Stimulated activated naive CD8-positive, alpha-beta T cell treated with anti-CD3 and anti-CD28 coated beads, Interleukin-15, Interleukin-2, amounts not matched to agents 100 ng/mL and 50 ng/mL, for 24 hours (primary cell): Measurements from ENCODE around the gene USH2A.

Experiments
- H3K27ac Mint-ChIP-seq: one replicate; pipeline ENCODE4 v1.8.0; 2021; ENCODE audit warnings: mild to moderate bottlenecking, mixed read lengths
- H3K27me3 Mint-ChIP-seq: one replicate; pipeline ENCODE4 v1.8.0; 2021; ENCODE audit warnings: mixed read lengths
- H3K36me3 Mint-ChIP-seq: one replicate; pipeline ENCODE4 v1.8.0; 2021; ENCODE audit warnings: low read depth, mixed read lengths
- H3K4me1 Mint-ChIP-seq: one replicate; pipeline ENCODE4 v1.8.0; 2021; ENCODE audit warnings: low read depth, mixed read lengths
- H3K4me3 Mint-ChIP-seq: one replicate; pipeline ENCODE4 v1.8.0; 2021; ENCODE audit warnings: mild to moderate bottlenecking, mixed read lengths
- H3K9me3 Mint-ChIP-seq: one replicate; pipeline ENCODE4 v1.8.0; 2021; ENCODE audit warnings: mixed read lengths

The USH2A gene

DNA sequence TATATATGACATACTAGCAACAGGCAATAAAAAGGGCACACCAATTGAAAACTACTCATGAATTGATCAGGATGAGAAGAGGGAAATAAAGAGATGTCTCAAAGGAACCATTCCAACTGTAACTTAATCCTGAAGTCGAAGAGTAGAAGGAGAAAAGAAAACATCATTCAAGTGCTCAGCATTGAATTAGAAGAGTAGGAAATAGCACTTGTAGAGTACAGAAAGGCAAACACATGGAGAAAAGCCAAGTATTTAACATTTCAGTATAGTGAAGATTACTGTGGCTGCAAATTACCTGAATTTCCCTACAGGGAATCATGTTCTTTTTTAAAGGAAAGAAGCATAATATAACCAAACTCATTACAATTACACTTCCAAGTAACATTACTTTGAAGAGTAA lies 651.1 kb downstream of the USH2A start:
- Mint-ChIP-seq H3K4me1 (no peaks in the 10 kb centered on the region), H3K27ac (no peak overlapping the region), H3K27me3 (no peaks in the 10 kb centered on the region), H3K36me3 (no peaks in the 10 kb centered on the region), H3K9me3 (peaks cover 13% of the 10 kb centered on the region), H3K4me3 (no peak overlapping the region)

DNA sequence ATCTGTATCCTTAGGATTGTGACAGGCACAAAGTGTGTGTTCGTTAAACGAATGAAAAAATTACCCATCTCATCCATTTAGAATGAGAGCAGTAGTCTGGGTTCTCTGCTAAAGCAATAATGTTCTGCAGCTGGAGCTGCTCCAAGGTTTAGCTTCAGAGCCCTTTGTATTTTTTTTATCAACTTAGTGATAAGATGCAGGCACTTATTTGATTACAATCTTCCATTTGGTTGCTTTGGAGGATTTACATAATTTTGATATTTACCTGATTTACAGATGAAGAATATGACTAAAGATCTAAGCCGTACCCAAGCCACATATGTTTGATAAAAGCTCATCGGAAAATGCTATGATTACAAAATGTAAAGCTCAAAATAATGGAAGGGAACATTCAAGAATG lies 654.9 kb downstream of the USH2A start:
- Mint-ChIP-seq H3K27ac (no peak overlapping the region), H3K4me1 (no peaks in the 10 kb centered on the region), H3K9me3 (peaks cover 14% of the 10 kb centered on the region), H3K4me3 (no peak overlapping the region), H3K36me3 (no peaks in the 10 kb centered on the region), H3K27me3 (no peaks in the 10 kb centered on the region)

DNA sequence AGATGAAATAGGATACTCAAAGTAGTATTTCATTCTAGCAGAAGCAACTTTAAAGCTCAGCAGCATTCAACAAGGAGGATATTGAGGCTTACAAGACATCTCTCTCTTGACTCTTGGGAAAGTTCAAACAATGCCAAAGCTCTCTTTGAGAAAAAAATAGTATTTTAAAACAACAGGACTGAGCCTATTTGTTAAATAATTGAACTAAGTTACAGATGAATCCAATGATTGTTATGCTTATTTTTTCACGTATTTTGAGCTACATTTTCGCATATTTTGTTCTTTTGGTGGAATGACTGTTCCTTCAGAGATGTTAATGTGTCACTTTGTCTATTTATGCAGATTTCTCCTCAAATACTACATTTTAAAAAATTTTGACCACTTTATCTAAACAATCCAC lies 655.5 kb downstream of the USH2A start:
- no peaks in the 10 kb centered on the region for H3K4me1 Mint-ChIP-seq
- peaks cover 16% of the 10 kb centered on the region for H3K9me3 Mint-ChIP-seq
- H3K27ac Mint-ChIP-seq, result no peak overlapping the region
- H3K27me3 Mint-ChIP-seq, result no peaks in the 10 kb centered on the region
- no peaks in the 10 kb centered on the region for H3K36me3 Mint-ChIP-seq
- no peak overlapping the region for H3K4me3 Mint-ChIP-seq

DNA sequence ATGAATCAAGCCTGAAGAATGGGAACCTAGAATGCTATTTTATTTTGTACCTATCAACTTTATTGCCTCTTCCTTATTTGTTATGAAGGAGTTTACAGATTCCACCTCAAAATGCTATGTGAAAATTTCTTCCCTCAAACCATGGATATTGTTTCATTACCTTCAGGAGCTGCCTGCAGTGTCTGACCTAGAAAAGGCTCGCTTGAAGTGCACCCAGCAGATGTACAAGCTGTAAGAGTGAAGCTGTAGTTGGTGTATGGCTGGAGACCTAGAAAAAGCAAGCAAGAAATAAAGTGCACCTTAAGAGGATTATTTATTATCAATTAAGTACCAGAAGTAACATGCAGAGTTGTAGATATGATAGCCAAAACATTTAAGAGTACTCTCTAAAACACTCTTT lies 656.7 kb downstream of the USH2A start:
- H3K4me1 Mint-ChIP-seq, result no peaks in the 10 kb centered on the region
- no peaks in the 10 kb centered on the region for H3K36me3 Mint-ChIP-seq
- no peak overlapping the region for H3K4me3 Mint-ChIP-seq
- no peak overlapping the region for H3K27ac Mint-ChIP-seq
- H3K27me3 Mint-ChIP-seq, result no peaks in the 10 kb centered on the region
- peaks cover 16% of the 10 kb centered on the region for H3K9me3 Mint-ChIP-seq

DNA sequence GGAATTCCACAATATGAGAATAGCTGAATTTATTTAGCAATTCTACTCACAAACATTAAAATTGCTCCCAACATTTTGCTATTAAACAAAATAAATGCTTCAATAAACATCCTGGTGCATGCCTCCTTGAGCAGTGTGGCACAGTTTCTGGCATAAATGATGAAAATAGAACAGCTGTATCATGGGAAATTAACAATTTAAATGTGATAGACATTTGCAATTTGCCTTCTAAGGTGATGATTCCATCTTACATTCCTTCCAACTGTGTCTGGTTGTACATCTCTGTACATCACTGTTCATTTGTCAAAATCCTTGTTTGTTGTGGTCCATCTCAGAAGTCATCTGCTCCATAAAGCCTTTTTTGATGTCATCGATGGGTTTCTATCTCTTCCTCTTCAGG lies 657.4 kb downstream of the USH2A start:
- H3K9me3 Mint-ChIP-seq, result peaks cover 16% of the 10 kb centered on the region
- no peaks in the 10 kb centered on the region for H3K4me1 Mint-ChIP-seq
- H3K27me3 Mint-ChIP-seq, result no peaks in the 10 kb centered on the region
- H3K4me3 Mint-ChIP-seq, result no peak overlapping the region
- no peak overlapping the region for H3K27ac Mint-ChIP-seq
- H3K36me3 Mint-ChIP-seq, result no peaks in the 10 kb centered on the region

DNA sequence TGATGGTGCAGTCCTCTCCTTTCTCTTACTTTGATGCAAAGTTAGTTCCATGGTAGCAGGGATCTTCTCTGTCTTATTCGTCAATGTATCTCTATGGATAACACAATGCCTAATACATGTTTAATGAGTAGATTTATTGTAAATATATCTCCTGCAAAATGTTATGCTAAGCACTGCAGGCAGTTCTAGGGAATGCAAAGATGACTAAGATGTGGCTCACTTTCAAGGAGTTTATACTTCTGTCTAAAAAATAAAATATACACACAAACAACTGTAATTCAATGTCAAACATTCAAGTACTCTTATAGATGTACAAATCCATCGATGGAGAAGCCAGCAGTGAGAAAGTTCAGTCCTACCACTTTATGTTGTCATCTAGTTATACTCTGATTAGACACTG lies 661.8 kb downstream of the USH2A start:
- Mint-ChIP-seq H3K27me3 (no peaks in the 10 kb centered on the region), H3K36me3 (no peaks in the 10 kb centered on the region), H3K4me3 (no peak overlapping the region), H3K4me1 (no peaks in the 10 kb centered on the region), H3K9me3 (peaks cover 22% of the 10 kb centered on the region), H3K27ac (no peak overlapping the region)

DNA sequence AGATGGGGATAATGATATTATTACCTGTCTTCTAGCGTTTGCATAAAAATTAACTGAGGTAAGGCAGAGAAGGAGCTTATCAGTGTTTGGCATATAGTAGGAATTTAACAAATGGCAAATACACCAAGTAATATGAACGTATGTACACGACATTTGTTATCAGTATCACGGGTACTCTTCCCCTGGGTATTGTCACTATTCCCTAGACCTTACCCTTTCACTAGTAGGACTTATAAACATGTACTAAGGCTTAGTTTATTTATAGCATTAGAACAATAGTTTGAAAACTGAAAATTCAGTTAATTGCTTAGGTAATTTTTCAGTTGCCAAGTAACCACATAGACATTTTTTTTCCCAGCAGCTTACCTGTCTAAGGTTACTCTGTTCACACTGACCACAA lies 669.1 kb downstream of the USH2A start:
- Mint-ChIP-seq H3K9me3 (peaks cover 4% of the 10 kb centered on the region), H3K27me3 (no peaks in the 10 kb centered on the region), H3K4me3 (no peak overlapping the region), H3K27ac (no peak overlapping the region), H3K36me3 (no peaks in the 10 kb centered on the region), H3K4me1 (no peaks in the 10 kb centered on the region)

DNA sequence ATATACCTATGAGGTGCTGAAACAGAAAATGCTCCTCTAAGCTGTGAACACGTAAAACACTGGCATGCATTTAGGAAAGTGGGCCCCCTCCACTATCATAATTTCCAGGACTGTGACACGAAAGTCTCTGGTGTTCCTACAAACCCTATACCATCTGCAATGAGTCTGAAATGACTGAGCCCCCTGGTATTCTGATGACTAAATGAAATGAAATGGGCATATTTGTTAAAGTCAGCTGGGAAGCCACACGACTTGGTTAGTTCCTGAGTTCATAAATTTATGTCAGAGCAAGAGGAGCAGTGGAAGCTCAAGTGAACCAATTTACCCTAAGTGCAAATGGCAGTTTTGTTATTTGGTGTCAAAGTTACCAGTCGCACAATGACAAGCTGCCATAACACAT lies 673.8 kb downstream of the USH2A start:
- no peak overlapping the region for H3K27ac Mint-ChIP-seq
- H3K36me3 Mint-ChIP-seq, result no peaks in the 10 kb centered on the region
- H3K27me3 Mint-ChIP-seq, result no peaks in the 10 kb centered on the region
- H3K4me3 Mint-ChIP-seq, result no peak overlapping the region
- no peaks in the 10 kb centered on the region for H3K4me1 Mint-ChIP-seq
- H3K9me3 Mint-ChIP-seq, result no peaks in the 10 kb centered on the region

DNA sequence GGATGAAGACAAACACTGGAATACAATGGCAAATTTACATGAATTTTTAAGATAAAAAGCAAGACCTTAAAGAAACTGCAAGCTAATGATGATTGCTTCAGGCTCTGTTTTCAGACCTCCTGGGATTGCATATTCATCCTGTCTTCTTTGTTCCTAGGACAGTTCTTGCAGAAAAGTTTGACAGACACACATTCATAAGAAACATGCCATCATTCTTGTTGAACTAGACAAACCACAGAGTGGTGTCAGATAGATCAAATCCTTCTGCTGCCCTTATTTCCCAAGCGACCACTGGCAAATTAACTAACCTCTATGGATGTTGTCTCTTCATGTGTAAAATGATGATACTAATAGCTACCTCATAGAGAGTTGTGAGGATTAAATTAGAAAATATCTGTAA lies 674.8 kb downstream of the USH2A start:
- Mint-ChIP-seq H3K36me3 (no peaks in the 10 kb centered on the region), H3K4me3 (no peak overlapping the region), H3K9me3 (no peaks in the 10 kb centered on the region), H3K27me3 (no peaks in the 10 kb centered on the region), H3K4me1 (no peaks in the 10 kb centered on the region), H3K27ac (no peak overlapping the region)

DNA sequence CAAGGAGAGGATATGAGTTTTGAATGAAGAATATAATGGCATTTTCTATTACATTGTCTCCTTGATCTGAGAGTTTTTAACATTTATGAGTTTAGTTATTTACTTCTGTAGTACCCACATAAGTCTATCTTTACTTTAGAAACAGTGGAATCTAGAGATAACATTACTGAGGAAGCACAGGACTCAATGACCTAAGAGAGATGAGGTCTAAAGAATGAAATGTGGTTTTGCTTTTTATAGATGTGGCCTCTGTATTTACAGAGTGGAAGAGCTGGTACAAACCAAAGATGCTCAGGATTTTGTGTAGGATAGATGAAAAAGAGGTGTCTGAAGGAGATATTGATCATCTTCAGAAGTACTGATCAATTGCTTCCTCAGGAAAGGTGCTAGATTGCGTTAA lies 678.8 kb downstream of the USH2A start:
- Mint-ChIP-seq H3K4me3 (no peak overlapping the region), H3K9me3 (peaks cover 3% of the 10 kb centered on the region), H3K4me1 (no peaks in the 10 kb centered on the region), H3K36me3 (no peaks in the 10 kb centered on the region), H3K27me3 (no peaks in the 10 kb centered on the region), H3K27ac (no peak overlapping the region)

DNA sequence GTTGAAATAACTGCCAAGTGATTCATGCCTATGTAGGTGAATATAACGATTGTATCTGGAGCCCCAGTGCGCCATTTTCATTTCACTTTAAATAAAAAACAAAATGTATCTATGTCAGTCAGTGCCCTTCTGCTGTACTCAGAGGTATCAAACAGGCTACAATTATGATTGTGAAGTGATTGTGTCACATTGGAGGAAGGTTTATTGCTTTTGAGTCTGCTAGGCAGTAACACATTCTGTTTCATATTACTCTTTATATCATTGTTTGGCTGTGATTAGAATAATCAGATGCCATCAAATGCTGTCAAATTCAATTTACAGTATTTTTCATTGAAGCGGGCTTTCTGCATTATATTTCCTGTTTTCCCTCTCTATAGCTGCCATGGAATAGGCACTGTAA lies 684.2 kb downstream of the USH2A start:
- Mint-ChIP-seq H3K27ac (no peak overlapping the region), H3K9me3 (peaks cover 6% of the 10 kb centered on the region), H3K4me1 (no peaks in the 10 kb centered on the region), H3K36me3 (no peaks in the 10 kb centered on the region), H3K4me3 (no peak overlapping the region), H3K27me3 (no peaks in the 10 kb centered on the region)

DNA sequence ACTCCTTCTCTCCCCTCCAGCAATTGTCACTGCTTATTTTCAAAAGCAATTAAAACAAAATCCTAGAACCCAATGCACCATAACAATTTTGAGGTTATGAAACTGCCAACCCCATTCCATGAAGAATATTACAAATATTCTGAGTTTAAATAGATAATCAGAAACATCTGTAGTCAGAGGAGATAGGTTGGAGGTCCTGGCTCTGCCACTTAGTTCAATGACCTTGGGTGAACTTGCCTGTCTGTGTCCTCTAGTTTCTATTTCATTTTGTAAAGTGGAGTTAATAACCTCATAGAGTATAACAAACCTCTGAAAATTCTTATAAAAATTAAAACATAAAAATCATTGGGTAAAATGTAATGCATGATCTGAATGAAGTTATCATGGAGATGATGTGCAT lies 691.5 kb downstream of the USH2A start:
- H3K4me3 Mint-ChIP-seq, result no peak overlapping the region
- H3K9me3 Mint-ChIP-seq, result peaks cover 3% of the 10 kb centered on the region
- H3K27me3 Mint-ChIP-seq, result no peaks in the 10 kb centered on the region
- H3K4me1 Mint-ChIP-seq, result no peaks in the 10 kb centered on the region
- H3K36me3 Mint-ChIP-seq, result no peaks in the 10 kb centered on the region
- H3K27ac Mint-ChIP-seq, result no peak overlapping the region

DNA sequence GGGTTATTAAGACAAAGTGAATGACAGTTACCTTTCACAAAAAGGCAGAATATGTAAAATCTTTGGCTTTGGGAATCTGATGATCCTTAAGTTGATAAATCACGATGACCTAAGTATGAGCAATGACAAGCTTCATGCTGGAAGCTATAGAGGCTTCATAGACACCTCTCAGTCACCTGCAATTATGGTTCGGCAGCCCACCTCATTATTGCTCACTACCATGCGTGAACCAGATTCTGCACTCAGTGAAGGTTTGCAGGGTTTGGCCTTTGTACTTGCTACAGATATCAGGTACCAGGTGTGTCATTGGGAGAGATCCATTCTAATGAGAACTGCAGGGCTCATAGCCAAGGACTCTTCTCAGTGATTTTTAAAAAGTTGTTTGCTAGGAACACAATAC lies 692.6 kb downstream of the USH2A start:
- Mint-ChIP-seq H3K4me3 (no peak overlapping the region), H3K9me3 (peaks cover 3% of the 10 kb centered on the region), H3K4me1 (no peaks in the 10 kb centered on the region), H3K36me3 (no peaks in the 10 kb centered on the region), H3K27me3 (no peaks in the 10 kb centered on the region), H3K27ac (no peak overlapping the region)

DNA sequence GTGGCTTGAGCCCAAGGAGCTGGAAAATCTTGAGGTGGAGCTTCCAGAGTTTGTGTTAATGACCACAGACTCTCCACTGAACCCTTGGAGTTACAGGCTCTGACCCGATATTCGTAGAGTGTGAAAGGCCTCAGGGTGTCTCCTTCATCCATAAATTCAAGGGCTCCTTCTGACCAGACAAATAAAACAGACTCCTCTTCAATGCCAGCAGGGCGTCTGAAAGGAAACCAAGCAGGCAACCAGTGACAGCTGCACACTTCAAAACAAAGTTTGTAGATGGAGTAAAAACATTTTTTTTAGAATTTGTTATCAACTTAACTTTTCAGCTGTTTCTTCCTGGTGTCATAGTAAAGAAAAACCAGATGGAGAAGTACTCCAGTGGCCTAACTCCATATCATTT lies 695.1 kb downstream of the USH2A start:
- no peak overlapping the region for H3K27ac Mint-ChIP-seq
- no peaks in the 10 kb centered on the region for H3K36me3 Mint-ChIP-seq
- no peaks in the 10 kb centered on the region for H3K4me1 Mint-ChIP-seq
- no peak overlapping the region for H3K4me3 Mint-ChIP-seq
- H3K9me3 Mint-ChIP-seq, result peaks cover 4% of the 10 kb centered on the region
- no peaks in the 10 kb centered on the region for H3K27me3 Mint-ChIP-seq

DNA sequence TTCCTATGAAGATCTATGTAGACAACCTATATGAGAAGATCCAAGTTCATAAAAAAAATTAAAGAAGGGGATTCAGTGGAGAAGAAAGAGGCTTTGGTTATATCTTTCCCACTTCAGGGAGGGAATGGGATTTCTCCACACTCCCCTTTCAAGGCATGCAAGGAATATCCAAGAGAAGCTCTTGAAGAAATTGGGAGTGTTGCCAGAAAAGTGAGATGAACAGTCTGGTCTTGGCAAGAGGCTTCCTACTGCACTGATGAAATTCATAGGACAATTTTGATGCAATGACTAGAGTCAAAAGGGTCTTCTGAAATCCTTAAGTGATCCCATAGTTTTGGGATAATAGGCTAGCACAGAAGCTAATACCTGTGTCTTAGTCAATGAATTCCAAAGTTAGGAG lies 703.1 kb downstream of the USH2A start:
- H3K27ac Mint-ChIP-seq, result no peak overlapping the region
- H3K9me3 Mint-ChIP-seq, result peaks cover 7% of the 10 kb centered on the region
- H3K4me1 Mint-ChIP-seq, result no peaks in the 10 kb centered on the region
- no peak overlapping the region for H3K4me3 Mint-ChIP-seq
- no peaks in the 10 kb centered on the region for H3K36me3 Mint-ChIP-seq
- H3K27me3 Mint-ChIP-seq, result no peaks in the 10 kb centered on the region

DNA sequence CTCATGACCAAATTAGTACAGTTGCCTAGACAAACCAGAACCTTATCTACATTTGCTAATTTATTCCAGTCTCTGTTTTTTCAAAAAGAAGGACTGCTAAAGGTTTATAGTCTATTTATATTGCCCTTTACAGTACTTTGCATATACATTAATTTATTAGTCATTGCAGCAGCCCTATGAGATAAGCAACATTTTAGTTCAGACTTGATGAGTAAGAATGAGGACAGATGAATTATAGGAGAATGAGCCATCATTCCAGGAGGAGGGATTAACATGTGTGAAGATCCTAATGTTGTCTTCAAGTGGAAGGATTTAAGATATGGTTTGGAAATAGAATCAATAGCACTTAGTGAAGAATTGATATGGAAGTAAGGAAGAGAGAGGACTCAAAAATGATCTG lies 703.7 kb downstream of the USH2A start:
- Mint-ChIP-seq H3K4me1 (no peaks in the 10 kb centered on the region), H3K27me3 (no peaks in the 10 kb centered on the region), H3K36me3 (no peaks in the 10 kb centered on the region), H3K27ac (no peak overlapping the region), H3K4me3 (no peak overlapping the region), H3K9me3 (peaks cover 7% of the 10 kb centered on the region)
